Measurements from ENCODE around the gene GALNT2. TPM values are rescaled to one million over a fixed set of nuclear protein-coding genes. Genes with fewer than 3 reads are reported as not detected.

Gene GALNT2
- total RNA-seq, 1 experiment from 2014 or later, result 152 TPM

GRCh38 chr1:230187290-230187689 is 120.3 kb downstream of the GALNT2 start:
- H3K9me3 ChIP-seq (ENCODE audit: control insufficient read depth, insufficient read depth, low read depth, low read length), result no peaks in the 10 kb centered on the region
- DNase-seq (ENCODE audit: low read depth, low spot score) (no peak), ATAC-seq (no peak)
- no peak overlapping the region for H3K4me3 ChIP-seq (ENCODE audit: low read depth in 2 of 2, low read length in 2 of 2)
- TF ChIP-seq TCF7L2 (IDR thresholded peaks at IDR 0.05; ENCODE audit: low read depth, low read length) (no peak), REST (IDR thresholded peaks at IDR 0.05; ENCODE audit: insufficient read depth in 1 of 2, low read depth in 2 of 2, low read length in 1 of 2) (no peak), POLR2AphosphoS5 (IDR thresholded peaks at IDR 0.05; ENCODE audit: low read depth, low read length) (no peak), CTCF (IDR thresholded peaks at IDR 0.05) (no peak), SIN3A (IDR thresholded peaks at IDR 0.05; ENCODE audit: borderline replicate concordance, insufficient read depth, low read depth, low read length) (no peak)
- no peaks in the 10 kb centered on the region for H3K36me3 ChIP-seq (ENCODE audit: control insufficient read depth, insufficient read depth, low read length)
- POLR2A ChIA-PET, result no interaction called here
- intact Hi-C loops (cut with micrococcal nuclease; ENCODE audit: unreplicated experiment) (no loop called here), in situ Hi-C loops (cut with HindIII; ENCODE audit: low pct_unique_long_range_greater_than_20kb, low sequenced_read_pairs) (no loop called here)
- CTCF ChIA-PET, result no interaction called here
- BruUV-seq (replicated peaks), result no TSS peak
- H3K27me3 ChIP-seq (ENCODE audit: control insufficient read depth, insufficient read depth, low read length), result no peaks in the 10 kb centered on the region
- no peak overlapping the region for H3K27ac ChIP-seq (ENCODE audit: low read length)
- peaks cover 22% of the 10 kb centered on the region for H3K4me1 ChIP-seq (ENCODE audit: control insufficient read depth, insufficient read depth, low read length)

- DNase-seq (ENCODE audit: low read depth, low spot score), result no peak
- no TSS peak for BruUV-seq (replicated peaks)
- in situ Hi-C loops (cut with HindIII; ENCODE audit: low pct_unique_long_range_greater_than_20kb, low sequenced_read_pairs) (no loop called here), intact Hi-C loops (cut with micrococcal nuclease; ENCODE audit: unreplicated experiment) (no loop called here)
- Histone ChIP-seq H3K27ac (ENCODE audit: low read length) (no peak overlapping the region), H3K27me3 (ENCODE audit: control insufficient read depth, insufficient read depth, low read length) (no peaks in the 10 kb centered on the region), H3K9me3 (ENCODE audit: control insufficient read depth, insufficient read depth, low read depth, low read length) (no peaks in the 10 kb centered on the region), H3K36me3 (ENCODE audit: control insufficient read depth, insufficient read depth, low read length) (no peaks in the 10 kb centered on the region; the same call in 1 of the 2 replicates), H3K4me3 (ENCODE audit: low read depth in 2 of 2, low read length in 2 of 2) (no peak overlapping the region), H3K4me1 (ENCODE audit: control insufficient read depth, insufficient read depth, low read length) (peaks cover 22% of the 10 kb centered on the region)
- ChIA-PET POLR2A (no interaction called here), CTCF (no interaction called here)
- TF ChIP-seq REST (IDR thresholded peaks at IDR 0.05; ENCODE audit: insufficient read depth in 1 of 2, low read depth in 2 of 2, low read length in 1 of 2) (no peak), CTCF (IDR thresholded peaks at IDR 0.05) (no peak)
- ATAC-seq, result no peak
These were observed 121.8 kb downstream of the GALNT2 start for GRCh38 chr1:230188826-230189225.
